A549 (cell line): ENCODE results near the gene CFD. TPM values are rescaled to one million over a fixed set of nuclear protein-coding genes. Genes with fewer than 3 reads are reported as not detected.

Experiments
- ATAC-seq, 2 experiments: fragments of 200-7000 bp in 1 of 2; fragments of >200 bp in 1 of 2; cut with Nextera tagmentation in 1 of 2; cut with Tn5 transposase in 1 of 2; 3 replicates each; pipeline versions ENCODE4 v1.8.0 to v1.9.1; 2018 to 2020; ENCODE audit warnings: mild to moderate bottlenecking in 1 of 2, moderate library complexity in 1 of 2
- CTCF ChIA-PET: fragments of 300-600 bp; sonication (Branson Sonifier 250); formaldehyde crosslinking; extraction: SDS; loops from one replicate; lab custom pipeline; 2021; ENCODE audit warnings: antibody characterized with exemption, inconsistent platforms; lab: Yijun Ruan, JAX
- POLR2A ChIA-PET: fragments of 350-600 bp; formaldehyde crosslinking; extraction: SDS; loops from one replicate; lab custom pipeline; 2021; ENCODE audit warnings: antibody characterized with exemption, inconsistent platforms; lab: Yijun Ruan, JAX
- DNase-seq, 2 experiments: peaks; one replicate each; pipeline versions ENCODE4 v3.0.0 to v3.0.0-alpha.2; 2011 to 2016; ENCODE audit warnings: low read depth in 1 of 2, low spot score in 1 of 2
- FAIRE-seq: peaks from 2 replicates; lab custom pipeline; 2011; peaks lifted over from hg19 to GRCh38; lab: Jason Lieb, UNC
- H3K27ac ChIP-seq, 2 experiments: fragments of >200 bp; sonication (Bioruptor Twin); formaldehyde crosslinking; 3 replicates each; pipeline ENCODE4 v1.5.1; 2016 to 2017
- H3K4me1 ChIP-seq: fragments of >200 bp; sonication (Bioruptor Twin); formaldehyde crosslinking; 3 replicates; pipeline ENCODE4 v1.6.1; 2016
- H3K4me2 ChIP-seq: fragments of >200 bp; sonication (Bioruptor Twin); formaldehyde crosslinking; 3 replicates; pipeline ENCODE4 v1.6.1; 2016
- H3K4me3 ChIP-seq: fragments of >200 bp; sonication (Bioruptor Twin); formaldehyde crosslinking; 3 replicates; pipeline ENCODE4 v1.5.1; 2016
- H3K9me3 ChIP-seq: fragments of >200 bp; sonication (Bioruptor Twin); formaldehyde crosslinking; 3 replicates; pipeline ENCODE4 v1.6.1; 2016
- BCL3 ChIP-seq: fragments of >200 bp; sonication (Bioruptor Twin); formaldehyde crosslinking; IDR thresholded peaks from 3 replicates; pipeline ENCODE4 v1.6.1; 2016
- BHLHE40 ChIP-seq: IDR thresholded peaks from 2 replicates; pipeline ENCODE4 v1.6.1; 2012; ENCODE audit warnings: low read depth, low read length, inconsistent platforms
- CBX8 ChIP-seq: fragments of 200-600 bp; sonication (generic); IDR thresholded peaks from 2 replicates; pipeline ENCODE4 v1.6.1; 2016
- CHD2 ChIP-seq: fragments of 150-350 bp; IDR thresholded peaks from 2 replicates; pipeline ENCODE4 v1.6.1; 2014; ENCODE audit warnings: low read length; ENCODE audit not compliant: partially characterized antibody
- EHMT2 ChIP-seq: fragments of 200-600 bp; sonication (generic); IDR thresholded peaks from 2 replicates; pipeline ENCODE4 v1.6.1; 2016; ENCODE audit warnings: antibody characterized with exemption, low read depth, mild to moderate bottlenecking, moderate library complexity
- EP300 ChIP-seq, 2 experiments: fragments of >200 bp; sonication (Bioruptor Twin); formaldehyde crosslinking; IDR thresholded peaks; 2 replicates in 1 of 2; 3 replicates in 1 of 2; pipeline ENCODE4 v1.6.1; 2016 to 2017
- GATA3 ChIP-seq: IDR thresholded peaks from 2 replicates; pipeline ENCODE4 v1.6.1; 2012; ENCODE audit warnings: borderline replicate concordance
- HDAC2 ChIP-seq: fragments of 200-600 bp; sonication (generic); IDR thresholded peaks from 2 replicates; pipeline ENCODE4 v1.6.1; 2016
- HOXA7 ChIP-seq: fragments of 250-450 bp; sonication (Bioruptor Pico); IDR thresholded peaks from 2 replicates; pipeline ENCODE4 v1.5.0; 2020; ENCODE audit warnings: mild to moderate bottlenecking, moderate library complexity
- JUN ChIP-seq, 2 experiments: fragments of >200 bp; sonication (Bioruptor Twin); formaldehyde crosslinking; IDR thresholded peaks; 2 replicates in 1 of 2; 3 replicates in 1 of 2; pipeline ENCODE4 v1.6.1; 2016 to 2017
- JUNB ChIP-seq: fragments of >200 bp; sonication (Bioruptor Twin); formaldehyde crosslinking; IDR thresholded peaks from 2 replicates; pipeline ENCODE4 v1.6.1; 2016
- KDM1A ChIP-seq: fragments of 200-600 bp; sonication (generic); IDR thresholded peaks from 2 replicates; pipeline ENCODE4 v1.6.1; 2016; ENCODE audit warnings: low read depth, mild to moderate bottlenecking
- MAFK ChIP-seq: fragments of 450-650 bp; IDR thresholded peaks from 2 replicates; pipeline ENCODE4 v1.6.1; 2014; ENCODE audit not compliant: partially characterized antibody
- MAX ChIP-seq: IDR thresholded peaks from 2 replicates; pipeline ENCODE4 v1.6.1; 2012
- NR3C1 ChIP-seq: fragments of >200 bp; sonication (Bioruptor Twin); formaldehyde crosslinking; IDR thresholded peaks from 3 replicates; pipeline ENCODE4 v1.6.1; 2017
- RAD21 ChIP-seq, 2 experiments: fragments of >200 bp in 1 of 2; sonication (Bioruptor Twin) in 1 of 2; formaldehyde crosslinking in 1 of 2; IDR thresholded peaks in 1 of 2; conservative IDR thresholded peaks in 1 of 2; 2 replicates in 1 of 2; 3 replicates in 1 of 2; pipeline ENCODE4 v1.6.1; 2012 to 2018; ENCODE audit warnings: inconsistent platforms in 1 of 2
- RARB ChIP-seq: fragments of 250-450 bp; sonication (Bioruptor Pico); IDR thresholded peaks from 2 replicates; pipeline ENCODE4 v1.8.0; 2021; ENCODE audit warnings: mild to moderate bottlenecking, moderate library complexity
- RCOR1 ChIP-seq: fragments of 150-350 bp; IDR thresholded peaks from 2 replicates; pipeline ENCODE4 v1.6.1; 2014; ENCODE audit warnings: antibody characterized with exemption, low read length, low read depth
- SMC3 ChIP-seq: fragments of >200 bp; sonication (Bioruptor Twin); formaldehyde crosslinking; IDR thresholded peaks from 3 replicates; pipeline ENCODE4 v1.6.1; 2018; ENCODE audit warnings: inconsistent platforms
- TP53 ChIP-seq: fragments of 250-450 bp; sonication (Bioruptor Pico); IDR thresholded peaks from 2 replicates; pipeline ENCODE4 v1.5.0; 2021; ENCODE audit warnings: mild to moderate bottlenecking, moderate library complexity
- ZC3H11A ChIP-seq: fragments of 450-650 bp; IDR thresholded peaks from 2 replicates; pipeline ENCODE4 v1.6.1; 2014; ENCODE audit warnings: antibody characterized with exemption, mild to moderate bottlenecking
- WGBS: methylation state at CpG from one replicate; pipeline ENCODE4 v1.1.6; 2017; ENCODE audit errors: missing lambda C conversion rate; 5-methylcytosine and 5-hydroxymethylcytosine counted together
- polyA plus RNA-seq, 4 experiments: library from polyadenylated mRNA; depleted of rRNA in 3 of 4; stranded (reverse); fragments of >200 nt; fragmentation: RNase III in 1 of 4; extraction: RNeasy Plus Mini Kit Qiagen cat#74134 plus additional on column Dnase treatment in 1 of 4; gene quantifications; 2 replicates in 3 of 4; 3 replicates in 1 of 4; pipeline ENCODE4 v1.2.3, GENCODE V29; 2011 to 2017

CFD gene
- polyA plus RNA-seq, 2 of the 4 experiments (the other 2 are of a cell fraction) = 7.6 to 14.3 TPM

GRCh38 chr19:903266-903797 is 43.9 kb downstream of the CFD start:
- no peak overlapping the region for H3K27ac ChIP-seq
- ATAC-seq = no peak
- no peak for TF ChIP-seq BHLHE40
- no peak for TF ChIP-seq JUN (IDR thresholded peaks at IDR 0.05)
- no peak for TF ChIP-seq CBX8
- no peak for TF ChIP-seq SMC3
- TF ChIP-seq, all 56 proteins: peak for 0
- FAIRE-seq = no peak
- CTCF ChIA-PET = interaction anchor here (0.8 to 1.2 kb wide), 2 partner anchors 14 to 18 kb away, joined by 3 to 4 read pairs; no protein-coding TSS in a partner anchor
- peaks cover 5% of the 10 kb centered on the region; the same call in 1 of the 3 replicates for H3K4me1 ChIP-seq
- POLR2A ChIA-PET = no interaction called here
- no peak overlapping the region for H3K4me3 ChIP-seq
- 62% methylated on average over 10 of the region's 32 CpGs for WGBS
- DNase-seq = no peak
- H3K4me2 ChIP-seq = no peak overlapping the region
- H3K9me3 ChIP-seq = no peaks in the 10 kb centered on the region

- Histone ChIP-seq H3K4me1 (peaks cover 17% of the 10 kb centered on the region), H3K4me3 (no peak overlapping the region), H3K27ac (no peak overlapping the region), H3K4me2 (no peak overlapping the region), H3K9me3 (no peaks in the 10 kb centered on the region)
- no peak for ATAC-seq
- FAIRE-seq = no peak
- ChIA-PET POLR2A (no interaction called here), CTCF (interaction anchor here (0.8 kb wide), 1 partner anchor 8 kb away, joined by 4 read pairs; no protein-coding TSS in a partner anchor)
- no peak for DNase-seq
- TF ChIP-seq NR3C1 (no peak), CBX8 (no peak), EHMT2 (no peak), KDM1A (no peak), MAFK (no peak), JUNB (no peak), HDAC2 (no peak), CHD2 (no peak)
- WGBS = 90% methylated on average over 8 of the region's 8 CpGs
Observed at GRCh38 chr19:904545-904944, 45.1 kb downstream of the CFD start.

GRCh38 chr19:906480-906879 is 47.0 kb downstream of the CFD start:
- TF ChIP-seq MAFK (no peak), RAD21 (conservative IDR thresholded peaks at IDR 0.05 in 1 of 2, IDR thresholded peaks at IDR 0.05 in 1 of 2) (no peak), BCL3 (no peak), EHMT2 (no peak), HOXA7 (CRISPR knock-in tag) (no peak), ZC3H11A (no peak), MAX (no peak), TP53 (CRISPR knock-in tag) (no peak), RARB (CRISPR knock-in tag) (no peak), EP300 (IDR thresholded peaks at IDR 0.05) (no peak), NR3C1 (no peak), GATA3 (no peak), RCOR1 (no peak)
- 97% methylated on average over 7 of the region's 7 CpGs for WGBS
- FAIRE-seq (no peak), DNase-seq (no peak), ATAC-seq (no peak)
- Histone ChIP-seq H3K9me3 (no peaks in the 10 kb centered on the region), H3K27ac (no peak overlapping the region), H3K4me3 (no peak overlapping the region), H3K4me1 (peaks cover 17% of the 10 kb centered on the region), H3K4me2 (no peak overlapping the region)
- ChIA-PET POLR2A (no interaction called here), CTCF (interaction anchor here (1.0 to 1.4 kb wide), 3 partner anchors 9 to 16 kb away, joined by 3 to 8 read pairs (median 4); no protein-coding TSS in a partner anchor)
